ENCODE results near the gene TNXB.
"Not testable (repeated sequence)": the region's sequence is repeated elsewhere in the genome, so short reads cannot be mapped to it uniquely, and the experiment has no call there.

TNXB gene

GRCh38 chr6:32040299-32041049 is 68.7 kb downstream of the TNXB start:
- H3K4me3 ChIP-seq, H3K27me3 ChIP-seq, H3K9ac ChIP-seq, H3K36me3 ChIP-seq, H3K4me1 ChIP-seq, H3K9me3 ChIP-seq, H4K20me1 ChIP-seq, H3K27ac ChIP-seq, H3K4me2 ChIP-seq: not testable (repeated sequence)

GRCh38 chr6:32039321-32040274 is 69.5 kb downstream of the TNXB start:
- not testable (repeated sequence) for H3K36me3 ChIP-seq, H3K9ac ChIP-seq, H3K4me2 ChIP-seq, H3K4me3 ChIP-seq, H4K20me1 ChIP-seq, H3K27me3 ChIP-seq, H3K27ac ChIP-seq, H3K4me1 ChIP-seq, H3K9me3 ChIP-seq

GRCh38 chr6:32038878-32039277 is 70.3 kb downstream of the TNXB start:
- H3K4me2 ChIP-seq, H3K27ac ChIP-seq, H3K9me3 ChIP-seq, H3K4me3 ChIP-seq, H3K27me3 ChIP-seq, H3K36me3 ChIP-seq, H3K9ac ChIP-seq, H3K4me1 ChIP-seq, H4K20me1 ChIP-seq: not testable (repeated sequence)

- not testable (repeated sequence) for H4K20me1 ChIP-seq, H3K4me2 ChIP-seq, H3K4me1 ChIP-seq, H3K9ac ChIP-seq, H3K9me3 ChIP-seq, H3K36me3 ChIP-seq, H3K27ac ChIP-seq, H3K27me3 ChIP-seq, H3K4me3 ChIP-seq
These were observed 71.3 kb downstream of the TNXB start, which contains the start of gene CYP21A2 for GRCh38 chr6:32037598-32038524. CYP21A2 (plus strand) TSS chr6:32038415; CDS start chr6:32038423, 8 bp downstream.

- H3K4me1 ChIP-seq, H4K20me1 ChIP-seq, H3K4me3 ChIP-seq, H3K27me3 ChIP-seq, H3K4me2 ChIP-seq, H3K36me3 ChIP-seq, H3K9ac ChIP-seq, H3K9me3 ChIP-seq, H3K27ac ChIP-seq: not testable (repeated sequence)
These were observed 72.0 kb downstream of the TNXB start for GRCh38 chr6:32037136-32037535.

- H3K36me3 ChIP-seq, H3K27me3 ChIP-seq, H3K9ac ChIP-seq, H3K4me2 ChIP-seq, H3K4me3 ChIP-seq, H3K9me3 ChIP-seq, H4K20me1 ChIP-seq, H3K4me1 ChIP-seq, H3K27ac ChIP-seq: not testable (repeated sequence)
These were observed 73.7 kb downstream of the TNXB start for GRCh38 chr6:32035283-32036013.

GRCh38 chr6:32029553-32029952 is 79.6 kb downstream of the TNXB start:
- not testable (repeated sequence) for H3K4me2 ChIP-seq, H4K20me1 ChIP-seq, H3K9me3 ChIP-seq, H3K4me3 ChIP-seq, H3K9ac ChIP-seq, H3K36me3 ChIP-seq, H3K27ac ChIP-seq, H3K27me3 ChIP-seq, H3K4me1 ChIP-seq

GRCh38 chr6:32028631-32029030 is 80.5 kb downstream of the TNXB start:
- H3K4me3 ChIP-seq, H3K9ac ChIP-seq, H3K27me3 ChIP-seq, H4K20me1 ChIP-seq, H3K9me3 ChIP-seq, H3K36me3 ChIP-seq, H3K4me1 ChIP-seq, H3K27ac ChIP-seq, H3K4me2 ChIP-seq: not testable (repeated sequence)

- H4K20me1 ChIP-seq, H3K9me3 ChIP-seq, H3K27ac ChIP-seq, H3K9ac ChIP-seq, H3K4me3 ChIP-seq, H3K4me1 ChIP-seq, H3K4me2 ChIP-seq, H3K36me3 ChIP-seq, H3K27me3 ChIP-seq: not testable (repeated sequence)
These were observed 87.0 kb downstream of the TNXB start for GRCh38 chr6:32022100-32022499.

GRCh38 chr6:32014547-32014946 is 94.6 kb downstream of the TNXB start, which contains the start of gene C4B:
C4B (plus strand) TSS chr6:32014795; CDS start chr6:32014846, 51 bp downstream.
- not testable (repeated sequence) for H3K9me3 ChIP-seq, H3K4me3 ChIP-seq, H3K36me3 ChIP-seq, H3K4me1 ChIP-seq, H3K27me3 ChIP-seq, H3K9ac ChIP-seq, H3K27ac ChIP-seq, H3K4me2 ChIP-seq, H4K20me1 ChIP-seq

- not testable (repeated sequence) for H4K20me1 ChIP-seq, H3K9ac ChIP-seq, H3K9me3 ChIP-seq, H3K4me1 ChIP-seq, H3K4me3 ChIP-seq, H3K4me2 ChIP-seq, H3K36me3 ChIP-seq, H3K27me3 ChIP-seq, H3K27ac ChIP-seq
These were observed 95.4 kb downstream of the TNXB start for GRCh38 chr6:32013738-32014137.

GRCh38 chr6:32012941-32013617 is 96.1 kb downstream of the TNXB start:
- not testable (repeated sequence) for H3K4me2 ChIP-seq, H3K36me3 ChIP-seq, H4K20me1 ChIP-seq, H3K9me3 ChIP-seq, H3K4me1 ChIP-seq, H3K4me3 ChIP-seq, H3K27me3 ChIP-seq, H3K9ac ChIP-seq, H3K27ac ChIP-seq

GRCh38 chr6:32010856-32011530 is 98.1 kb downstream of the TNXB start:
- not testable (repeated sequence) for H3K9me3 ChIP-seq, H3K27me3 ChIP-seq, H3K27ac ChIP-seq, H4K20me1 ChIP-seq, H3K4me1 ChIP-seq, H3K36me3 ChIP-seq, H3K4me2 ChIP-seq, H3K4me3 ChIP-seq, H3K9ac ChIP-seq

All from BLaER1 (cell line).